ENCODE measurements around the gene NEK4. TPM values are rescaled to one million over a fixed set of nuclear protein-coding genes. Genes with fewer than 3 reads are reported as not detected.

Gene NEK4
- total and polyA plus RNA-seq, 10 of the 15 experiments (the other 5 are each of a cell fraction or from before 2014, with no cell fraction given) = 7.0 to 29.1 (median 16.4) TPM

GRCh38 chr3:52682016-52682415, 88.7 kb downstream of the NEK4 start (continued):
- TF ChIP-seq ESRRA (IDR thresholded peaks at IDR 0.05; ENCODE audit: low read length) (no peak), REST (IDR thresholded peaks at IDR 0.05; ENCODE audit: low read depth, low read length) (no peak), CHD2 (IDR thresholded peaks at IDR 0.05; ENCODE audit: borderline replicate concordance, low read depth, low read length) (no peak), BCLAF1 (IDR thresholded peaks at IDR 0.05) (no peak), SMAD5 (IDR thresholded peaks at IDR 0.05; ENCODE audit: low read depth) (no peak), CEBPB (IDR thresholded peaks at IDR 0.05; ENCODE audit: borderline replicate concordance in 1 of 2, low read depth in 2 of 2, low read length in 2 of 2) (no peak), ZNF622 (IDR thresholded peaks at IDR 0.05) (no peak), SREBF2 (IDR thresholded peaks at IDR 0.05; ENCODE audit: low read length) (no peak), NBN (IDR thresholded peaks at IDR 0.05) (no peak), PBX3 (IDR thresholded peaks at IDR 0.05; ENCODE audit: insufficient replicate concordance, low read depth, low read length) (no peak), NFYA (IDR thresholded peaks at IDR 0.05; ENCODE audit: borderline replicate concordance, low read depth, low read length) (no peak), MTA3 (IDR thresholded peaks at IDR 0.05; ENCODE audit: borderline replicate concordance, low read length) (no peak), EGR1 (IDR thresholded peaks at IDR 0.05; ENCODE audit: borderline replicate concordance in 1 of 2, low read depth in 2 of 2, low read length in 2 of 2) (no peak), RBBP5 (conservative IDR thresholded peaks at IDR 0.05) (no peak), RELA (IDR thresholded peaks at IDR 0.05; ENCODE audit: borderline replicate concordance, partially characterized antibody) (no peak), RUNX3 (IDR thresholded peaks at IDR 0.05; ENCODE audit: low read length) (peak; percentile 62; the same call in 1 of the 2 replicates), BCL3 (IDR thresholded peaks at IDR 0.05; ENCODE audit: borderline replicate concordance, insufficient read depth, low read depth, low read length, poor library complexity, severe bottlenecking) (no peak), LARP7 (IDR thresholded peaks at IDR 0.05) (no peak), CREM (IDR thresholded peaks at IDR 0.05; ENCODE audit: low read depth) (peak; percentile 19; the same call in 1 of the 2 replicates)

Measured in GM12878 (cell line).